Activated B cell treated with CpG ODN at 0.5 μM for 24 hours (primary cell): ENCODE measurements around the gene MRC2. TPM values are rescaled to one million over a fixed set of nuclear protein-coding genes. Genes with fewer than 3 reads are reported as not detected.

ENCODE experiments used
- ATAC-seq: fragments of 200-7000 bp; cut with Tn5 transposase; one replicate; pipeline ENCODE4 v1.10.0; 2021; ENCODE audit warnings: low read depth, mild to moderate bottlenecking, moderate library complexity
- CTCF ChIA-PET: fragments of 350-600 bp; sonication (Branson Sonifier 250); formaldehyde crosslinking; loops from one replicate; lab custom pipeline; 2021; ENCODE audit warnings: antibody characterized with exemption; lab: Charles Lee
- POLR2A ChIA-PET: fragments of 350-600 bp; sonication (Branson Sonifier 250); formaldehyde crosslinking; loops from one replicate; lab custom pipeline; 2021; ENCODE audit warnings: antibody characterized with exemption; lab: Charles Lee
- DNase-seq: peaks from one replicate; pipeline ENCODE4 v3.0.0; 2022
- H3K27ac Mint-ChIP-seq: one replicate; pipeline ENCODE4 v1.8.0; 2020; ENCODE audit warnings: mixed read lengths
- H3K27me3 Mint-ChIP-seq: one replicate; pipeline ENCODE4 v1.8.0; 2021; ENCODE audit warnings: mixed read lengths
- H3K36me3 Mint-ChIP-seq: one replicate; pipeline ENCODE4 v1.8.0; 2021; ENCODE audit warnings: low read depth, mixed read lengths
- H3K4me1 Mint-ChIP-seq: one replicate; pipeline ENCODE4 v1.8.0; 2021; ENCODE audit warnings: mixed read lengths
- H3K4me3 Mint-ChIP-seq: one replicate; pipeline ENCODE4 v1.8.0; 2020; ENCODE audit warnings: mild to moderate bottlenecking, mixed read lengths
- H3K9me3 Mint-ChIP-seq: one replicate; pipeline ENCODE4 v1.8.0; 2020; ENCODE audit warnings: mixed read lengths
- CTCF ChIP-seq: fragments of 200-600 bp; IDR thresholded peaks from one replicate; pipeline ENCODE4 v1.8.0; 2022; ENCODE audit warnings: antibody characterized with exemption, mild to moderate bottlenecking
- intact Hi-C: fragments of 100-400 bp; cut with micrococcal nuclease; formaldehyde crosslinking; loops from one replicate; pipeline ENCODE4 v1.15.1; 2024
- total RNA-seq: library from RNA; stranded (reverse); gene quantifications from 2 replicates; pipeline ENCODE4 v1.2.3, GENCODE V29; 2022

The MRC2 gene
- total RNA-seq, 1 donor from 2014 or later = 0.11 TPM

- H3K27me3 Mint-ChIP-seq = no peaks in the 10 kb centered on the region
- no peak overlapping the region for H3K4me3 Mint-ChIP-seq
- no peak overlapping the region for H3K27ac Mint-ChIP-seq
- intact Hi-C loops = no loop called here
- H3K36me3 Mint-ChIP-seq = no peaks in the 10 kb centered on the region
- no peaks in the 10 kb centered on the region for H3K9me3 Mint-ChIP-seq
- no peaks in the 10 kb centered on the region for H3K4me1 Mint-ChIP-seq
- ATAC-seq (no peak), DNase-seq (no peak)
- ChIA-PET CTCF (no interaction called here), POLR2A (no interaction called here)
- TF ChIP-seq CTCF = no peak
Observed at GRCh38 chr17:62674841-62675240, 47.4 kb downstream of the MRC2 start.

GRCh38 chr17:62675260-62675659 is 47.8 kb downstream of the MRC2 start:
- no peak for TF ChIP-seq CTCF
- no peaks in the 10 kb centered on the region for H3K9me3 Mint-ChIP-seq
- CTCF ChIA-PET = no interaction called here
- H3K27me3 Mint-ChIP-seq = no peaks in the 10 kb centered on the region
- H3K4me1 Mint-ChIP-seq = no peaks in the 10 kb centered on the region
- ATAC-seq = no peak
- no peak overlapping the region for H3K27ac Mint-ChIP-seq
- H3K36me3 Mint-ChIP-seq = no peaks in the 10 kb centered on the region
- intact Hi-C loops = no loop called here
- no peak overlapping the region for H3K4me3 Mint-ChIP-seq
- no peak for DNase-seq
- POLR2A ChIA-PET = no interaction called here

GRCh38 chr17:62675701-62676100 is 48.2 kb downstream of the MRC2 start:
- TF ChIP-seq CTCF = no peak
- ChIA-PET POLR2A (interaction anchor here (0.6 kb wide), 1 partner anchor 23 kb away, joined by 3 read pairs; no protein-coding TSS in a partner anchor), CTCF (no interaction called here)
- intact Hi-C loops = no loop called here
- DNase-seq = no peak
- H3K27me3 Mint-ChIP-seq = no peaks in the 10 kb centered on the region
- no peak for ATAC-seq
- H3K36me3 Mint-ChIP-seq = no peaks in the 10 kb centered on the region
- H3K4me1 Mint-ChIP-seq = no peaks in the 10 kb centered on the region
- no peaks in the 10 kb centered on the region for H3K9me3 Mint-ChIP-seq
- no peak overlapping the region for H3K4me3 Mint-ChIP-seq
- H3K27ac Mint-ChIP-seq = no peak overlapping the region

- Mint-ChIP-seq H3K27ac (no peak overlapping the region), H3K4me1 (no peaks in the 10 kb centered on the region), H3K27me3 (no peaks in the 10 kb centered on the region), H3K9me3 (no peaks in the 10 kb centered on the region), H3K36me3 (no peaks in the 10 kb centered on the region), H3K4me3 (no peak overlapping the region)
- TF ChIP-seq CTCF = no peak
- ATAC-seq (no peak), DNase-seq (no peak)
- POLR2A ChIA-PET = interaction anchor here (0.6 kb wide), 1 partner anchor 24 kb away, joined by 3 read pairs; no protein-coding TSS in a partner anchor
- CTCF ChIA-PET = no interaction called here
- intact Hi-C loops = no loop called here
Observed at GRCh38 chr17:62676231-62676943, 48.9 kb downstream of the MRC2 start.

GRCh38 chr17:62676952-62677596 is 49.6 kb downstream of the MRC2 start:
- ATAC-seq = no peak
- CTCF ChIA-PET = no interaction called here
- DNase-seq = no peak
- TF ChIP-seq CTCF = no peak
- Mint-ChIP-seq H3K27me3 (no peaks in the 10 kb centered on the region), H3K4me1 (no peaks in the 10 kb centered on the region), H3K4me3 (no peak overlapping the region), H3K9me3 (no peaks in the 10 kb centered on the region), H3K27ac (no peak overlapping the region), H3K36me3 (no peaks in the 10 kb centered on the region)
- intact Hi-C loops = no loop called here
- POLR2A ChIA-PET = no interaction called here
